ENCODE results near the gene SMYD5.

GRCh38 chr2:73264332-73264606 is 50.2 kb downstream of the SMYD5 start:
- no peak for TF ChIP-seq CTCF (conservative IDR thresholded peaks at IDR 0.05; ENCODE audit: low read depth, low read length)
- TF ChIP-seq EZH2phosphoT487 (IDR thresholded peaks at IDR 0.05; ENCODE audit: borderline replicate concordance, low read length): no peak
